Tibial artery (tissue), 4 donors: ENCODE results near the gene ELFN2.

ENCODE experiments used
- DNase-seq, 2 donors: peaks; one replicate each; pipeline ENCODE4 v3.0.0-alpha.2; 2019
- H3K27ac ChIP-seq, 2 donors: fragments of 200-600 bp; sonication (generic) in 1 of 2; 1 replicate in 1 of 2; 2 replicates in 1 of 2; pipeline ENCODE4 v1.5.1; 2018 to 2019; ENCODE audit warnings: mild to moderate bottlenecking in 1 of 2
- H3K27me3 ChIP-seq, 2 donors: fragments of 200-600 bp; sonication (generic) in 1 of 2; one replicate each; pipeline versions ENCODE4 v1.5.1 to v1.6.0; 2016 to 2019
- H3K36me3 ChIP-seq, 3 donors: fragments of 200-600 bp; sonication (generic) in 2 of 3; one replicate each; pipeline ENCODE4 v1.5.1; 2016 to 2019; ENCODE audit warnings: mild to moderate bottlenecking in 2 of 3
- H3K4me1 ChIP-seq, 4 donors: fragments of 200-600 bp; sonication (generic) in 2 of 4; 1 replicate in 3 of 4; 2 replicates in 1 of 4; pipeline ENCODE4 v1.5.1; 2016 to 2019
- H3K4me3 ChIP-seq, 2 donors: fragments of 200-600 bp; sonication (generic) in 1 of 2; 1 replicate in 1 of 2; 2 replicates in 1 of 2; pipeline ENCODE4 v1.5.1; 2018 to 2019; ENCODE audit warnings: mild to moderate bottlenecking in 2 of 2
- H3K9me3 ChIP-seq, 3 donors: fragments of 200-600 bp; sonication (generic) in 1 of 3; one replicate each; pipeline ENCODE4 v1.5.1; 2016 to 2019
- intact Hi-C: fragments of 100-400 bp; cut with DNase I; formaldehyde crosslinking; loops from one replicate; pipeline ENCODE4 v1.15.0; 2023; ENCODE audit warnings: low total_unique reads
- TF ChIP-seq, protein P1 (sequence below), 2 experiments: fragments of 200-600 bp in 1 of 2; fragments of 450-650 bp in 1 of 2; IDR thresholded peaks; one replicate each; pipeline ENCODE4 v1.5.1; 2017 to 2019; ENCODE audit warnings: antibody characterized with exemption in 2 of 2, mild to moderate bottlenecking in 1 of 2, moderate library complexity in 1 of 2

Gene ELFN2

GRCh38 chr22:37430941-37431340 lies 3.7 kb upstream of the ELFN2 start:
- Histone ChIP-seq H3K9me3 (peaks cover 0 to 3% (median 0%) of the 10 kb centered on the region in 3 donors), H3K4me3 (no peak overlapping the region), H3K4me1 (peaks cover 0 to 16% (median 15%) of the 10 kb centered on the region in 4 donors), H3K36me3 (no peaks in the 10 kb centered on the region), H3K27me3 (peaks cover 0 to 96% of the 10 kb centered on the region in 2 donors), H3K27ac (no peak overlapping the region)
- TF ChIP-seq, protein P1, sequence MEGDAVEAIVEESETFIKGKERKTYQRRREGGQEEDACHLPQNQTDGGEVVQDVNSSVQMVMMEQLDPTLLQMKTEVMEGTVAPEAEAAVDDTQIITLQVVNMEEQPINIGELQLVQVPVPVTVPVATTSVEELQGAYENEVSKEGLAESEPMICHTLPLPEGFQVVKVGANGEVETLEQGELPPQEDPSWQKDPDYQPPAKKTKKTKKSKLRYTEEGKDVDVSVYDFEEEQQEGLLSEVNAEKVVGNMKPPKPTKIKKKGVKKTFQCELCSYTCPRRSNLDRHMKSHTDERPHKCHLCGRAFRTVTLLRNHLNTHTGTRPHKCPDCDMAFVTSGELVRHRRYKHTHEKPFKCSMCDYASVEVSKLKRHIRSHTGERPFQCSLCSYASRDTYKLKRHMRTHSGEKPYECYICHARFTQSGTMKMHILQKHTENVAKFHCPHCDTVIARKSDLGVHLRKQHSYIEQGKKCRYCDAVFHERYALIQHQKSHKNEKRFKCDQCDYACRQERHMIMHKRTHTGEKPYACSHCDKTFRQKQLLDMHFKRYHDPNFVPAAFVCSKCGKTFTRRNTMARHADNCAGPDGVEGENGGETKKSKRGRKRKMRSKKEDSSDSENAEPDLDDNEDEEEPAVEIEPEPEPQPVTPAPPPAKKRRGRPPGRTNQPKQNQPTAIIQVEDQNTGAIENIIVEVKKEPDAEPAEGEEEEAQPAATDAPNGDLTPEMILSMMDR (IDR thresholded peaks at IDR 0.05): no peak
- no peak for DNase-seq
- intact Hi-C loops: no loop called here

GRCh38 chr22:37428649-37429586 lies 1.6 kb upstream of the ELFN2 start:
- peaks cover 0 to 96% of the 10 kb centered on the region in 2 donors for H3K27me3 ChIP-seq
- H3K4me3 ChIP-seq: no peak overlapping the region
- H3K9me3 ChIP-seq: peaks cover 0 to 3% (median 0%) of the 10 kb centered on the region in 3 donors
- DNase-seq: no peak
- no peaks in the 10 kb centered on the region for H3K36me3 ChIP-seq
- intact Hi-C loops: no loop called here
- TF ChIP-seq, protein P1 (IDR thresholded peaks at IDR 0.05): peak in 1 of 2 experiments; percentile 24
- H3K4me1 ChIP-seq: peaks cover 0 to 16% (median 15%) of the 10 kb centered on the region in 4 donors
- H3K27ac ChIP-seq: no peak overlapping the region

DNA sequence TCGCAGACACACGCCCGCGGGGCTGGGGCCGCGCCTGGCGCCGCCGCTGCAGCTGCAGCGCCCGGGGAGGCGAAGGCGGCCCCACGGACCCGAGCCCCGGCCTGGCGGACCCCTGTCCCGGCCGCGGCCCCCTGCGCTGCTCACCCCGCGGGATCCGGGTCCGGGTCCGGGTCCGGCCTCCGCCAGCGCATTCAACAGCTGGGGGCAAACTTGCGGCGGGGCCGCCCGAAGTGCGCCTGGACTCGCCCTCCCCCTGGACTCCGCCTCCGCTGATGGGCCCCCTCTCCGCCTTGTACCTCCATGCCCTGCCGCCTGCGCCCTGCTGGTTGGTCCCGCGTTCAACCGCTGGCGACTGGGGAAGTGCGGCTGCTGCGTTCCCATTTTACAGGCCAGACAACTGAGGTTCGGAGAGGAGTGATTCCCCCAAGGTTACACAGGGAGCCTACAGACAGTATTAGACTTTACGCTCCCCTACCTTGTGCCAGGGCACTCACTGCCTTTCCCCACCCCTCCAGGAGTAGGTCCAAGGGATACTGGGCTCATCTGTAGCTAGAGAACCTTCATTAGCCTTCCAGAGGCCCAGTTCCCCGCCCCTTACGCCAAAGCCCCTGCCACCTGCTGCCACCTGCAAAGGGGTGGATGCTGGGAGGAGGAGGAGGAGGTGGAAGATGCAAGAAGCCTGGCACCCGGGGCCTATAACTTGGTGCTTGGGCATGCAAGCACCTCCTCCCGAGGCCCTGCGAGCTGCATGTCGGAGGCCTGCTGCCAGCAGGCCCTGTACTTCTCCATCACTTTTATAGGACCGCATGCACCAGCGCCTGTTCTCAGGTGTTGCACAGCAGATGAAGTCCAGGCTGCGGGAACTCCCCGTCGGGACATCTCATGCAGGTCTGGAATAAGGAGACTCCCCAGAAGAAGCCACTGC lies 694 bp upstream of the ELFN2 start:
- Histone ChIP-seq H3K4me3 (peak overlapping the region; percentile 19 to 47), H3K36me3 (no peaks in the 10 kb centered on the region), H3K9me3 (peaks cover 0 to 3% (median 0%) of the 10 kb centered on the region in 3 donors), H3K27ac (no peak overlapping the region), H3K4me1 (peaks cover 0 to 16% (median 15%) of the 10 kb centered on the region in 4 donors), H3K27me3 (peaks cover 0 to 96% of the 10 kb centered on the region in 2 donors)
- no peak for DNase-seq
- TF ChIP-seq, protein P1 (IDR thresholded peaks at IDR 0.05): no peak
- intact Hi-C loops: no loop called here

GRCh38 chr22:37426706-37427134 lies 559 bp downstream of the ELFN2 start:
- H3K27ac ChIP-seq: no peak overlapping the region
- intact Hi-C loops: no loop called here
- peaks cover 0 to 95% of the 10 kb centered on the region in 2 donors for H3K27me3 ChIP-seq
- TF ChIP-seq, protein P1 (IDR thresholded peaks at IDR 0.05): no peak
- H3K4me3 ChIP-seq: peak overlapping the region in 1 of 2 donors; percentile 19
- peaks cover 0 to 16% (median 15%) of the 10 kb centered on the region in 4 donors for H3K4me1 ChIP-seq
- no peaks in the 10 kb centered on the region for H3K36me3 ChIP-seq
- no peaks in the 10 kb centered on the region for H3K9me3 ChIP-seq
- DNase-seq: no peak
